ENCODE measurements around the gene SLC25A48. TPM values are rescaled to one million over a fixed set of nuclear protein-coding genes. Genes with fewer than 3 reads are reported as not detected.

SLC25A48 gene
- total RNA-seq, 1 experiment from 2014 or later: 1.6 TPM

DNA sequence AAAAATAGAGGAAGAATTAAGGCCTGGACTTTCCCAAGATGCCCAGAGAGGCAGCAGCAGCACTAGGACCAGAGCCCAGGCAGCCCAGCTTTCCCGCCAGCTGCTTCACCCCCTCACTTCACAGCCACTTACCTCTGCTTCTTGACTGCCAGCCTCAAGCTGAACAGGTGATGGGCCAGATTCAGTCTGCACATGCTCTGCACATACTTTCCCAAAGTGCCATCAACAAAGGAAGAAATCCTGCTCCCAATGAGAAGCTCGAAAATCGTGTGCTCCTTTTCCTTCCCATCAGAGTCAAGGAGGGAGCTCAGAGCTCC, 4.1 kb upstream of the SLC25A48 start:
- TF ChIP-seq, protein P1, sequence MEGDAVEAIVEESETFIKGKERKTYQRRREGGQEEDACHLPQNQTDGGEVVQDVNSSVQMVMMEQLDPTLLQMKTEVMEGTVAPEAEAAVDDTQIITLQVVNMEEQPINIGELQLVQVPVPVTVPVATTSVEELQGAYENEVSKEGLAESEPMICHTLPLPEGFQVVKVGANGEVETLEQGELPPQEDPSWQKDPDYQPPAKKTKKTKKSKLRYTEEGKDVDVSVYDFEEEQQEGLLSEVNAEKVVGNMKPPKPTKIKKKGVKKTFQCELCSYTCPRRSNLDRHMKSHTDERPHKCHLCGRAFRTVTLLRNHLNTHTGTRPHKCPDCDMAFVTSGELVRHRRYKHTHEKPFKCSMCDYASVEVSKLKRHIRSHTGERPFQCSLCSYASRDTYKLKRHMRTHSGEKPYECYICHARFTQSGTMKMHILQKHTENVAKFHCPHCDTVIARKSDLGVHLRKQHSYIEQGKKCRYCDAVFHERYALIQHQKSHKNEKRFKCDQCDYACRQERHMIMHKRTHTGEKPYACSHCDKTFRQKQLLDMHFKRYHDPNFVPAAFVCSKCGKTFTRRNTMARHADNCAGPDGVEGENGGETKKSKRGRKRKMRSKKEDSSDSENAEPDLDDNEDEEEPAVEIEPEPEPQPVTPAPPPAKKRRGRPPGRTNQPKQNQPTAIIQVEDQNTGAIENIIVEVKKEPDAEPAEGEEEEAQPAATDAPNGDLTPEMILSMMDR (IDR thresholded peaks at IDR 0.05; ENCODE audit: insufficient read depth in 1 of 2, low read depth in 1 of 2, low read length in 1 of 2, severe bottlenecking in 1 of 2, unreplicated experiment in 1 of 2): no peak
- Mint-ChIP-seq H3K27me3 (ENCODE audit: insufficient read depth, unreplicated experiment) (peaks cover 39% of the 10 kb centered on the region), H3K9me3 (ENCODE audit: unreplicated experiment) (no peaks in the 10 kb centered on the region), H3K4me1 (ENCODE audit: low read depth, unreplicated experiment) (peaks cover 7% of the 10 kb centered on the region), H3K4me3 (ENCODE audit: unreplicated experiment) (no peak overlapping the region), H3K36me3 (ENCODE audit: insufficient read depth, unreplicated experiment) (no peaks in the 10 kb centered on the region), H3K27ac (ENCODE audit: unreplicated experiment) (no peak overlapping the region)
- CTCF ChIA-PET: interaction anchor here (0.6 to 2.3 kb wide), 11 partner anchors 9 to 368 kb away, joined by 3 to 28 read pairs (median 5); no protein-coding TSS in a partner anchor
- POLR2A ChIA-PET: no interaction called here
- intact Hi-C loops (cut with micrococcal nuclease; ENCODE audit: unreplicated experiment): loop anchor here (1.0 to 2.0 kb wide), 5 partner anchors 101 to 368 kb away; no protein-coding TSS in a partner anchor
- Histone ChIP-seq H3K36me3 (ENCODE audit: control insufficient read depth, insufficient read depth, low read length) (no peaks in the 10 kb centered on the region), H3K27me3 (replicated peaks; ENCODE audit: control insufficient read depth, insufficient read depth, low read length) (peaks cover 5% of the 10 kb centered on the region; the same call in 1 of the 2 replicates), H3K9me3 (no peaks in the 10 kb centered on the region), H3K4me3 (ENCODE audit: low read depth, low read length) (no peak overlapping the region), H3K4me1 (no peaks in the 10 kb centered on the region)
- no peak for DNase-seq
- no TSS peak for BruUV-seq (replicated peaks)

DNA sequence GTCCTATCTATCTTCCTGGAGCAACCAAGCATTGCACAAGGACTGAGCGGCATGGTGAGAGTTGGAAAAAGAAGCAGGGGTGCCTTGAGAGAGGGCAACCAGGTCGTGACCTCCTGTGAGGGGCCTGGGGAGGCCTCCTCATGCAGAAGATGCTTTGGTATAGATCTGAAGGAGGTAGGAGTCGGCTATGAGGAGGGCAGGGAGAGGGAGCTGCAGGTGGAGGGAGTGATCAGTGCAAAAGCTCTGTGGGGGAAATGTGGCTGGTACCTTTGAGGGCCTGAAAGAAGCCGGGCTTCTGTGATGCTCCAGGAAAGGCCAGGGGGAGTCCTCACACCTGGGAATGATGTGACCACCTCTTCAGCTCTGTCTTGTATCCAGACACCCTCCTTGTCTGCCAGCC, 3.6 kb upstream of the SLC25A48 start:
- H3K27me3 ChIP-seq (replicated peaks; ENCODE audit: control insufficient read depth, insufficient read depth, low read length): peaks cover 5% of the 10 kb centered on the region; the same call in 1 of the 2 replicates

DNA sequence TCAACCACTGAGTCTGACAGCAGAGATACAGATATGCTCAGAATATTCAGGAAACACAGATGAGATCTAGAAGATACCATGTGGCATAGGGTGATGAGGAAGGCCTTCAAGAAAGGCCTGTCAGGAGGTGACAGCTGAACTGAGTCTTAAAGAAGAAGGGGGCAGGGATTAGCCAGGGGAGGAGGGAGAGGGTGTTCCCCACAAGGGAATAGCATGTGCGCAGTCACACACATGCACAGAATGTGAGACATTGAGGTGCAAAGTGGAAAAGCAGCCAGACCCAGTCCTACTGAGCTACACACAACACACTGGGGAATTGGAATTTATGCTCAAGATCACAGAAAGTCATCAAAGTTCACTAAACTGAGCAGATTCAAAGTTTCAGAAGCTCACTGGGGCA, 3.0 kb upstream of the SLC25A48 start:
- Histone ChIP-seq H3K36me3 (ENCODE audit: control insufficient read depth, insufficient read depth, low read length) (no peaks in the 10 kb centered on the region), H3K27me3 (replicated peaks; ENCODE audit: control insufficient read depth, insufficient read depth, low read length) (peaks cover 5% of the 10 kb centered on the region; the same call in 1 of the 2 replicates), H3K4me3 (ENCODE audit: low read depth, low read length) (no peak overlapping the region), H3K9me3 (0 out of 2 replicates have a peak, but pooled peaks cover 2% of the 10 kb centered on the region), H3K4me1 (no peaks in the 10 kb centered on the region)
- no peak for DNase-seq
- POLR2A ChIA-PET: no interaction called here
- Mint-ChIP-seq H3K27me3 (ENCODE audit: insufficient read depth, unreplicated experiment) (peaks cover 40% of the 10 kb centered on the region), H3K9me3 (ENCODE audit: unreplicated experiment) (no peaks in the 10 kb centered on the region), H3K36me3 (ENCODE audit: insufficient read depth, unreplicated experiment) (no peaks in the 10 kb centered on the region), H3K27ac (ENCODE audit: unreplicated experiment) (no peak overlapping the region), H3K4me3 (ENCODE audit: unreplicated experiment) (no peak overlapping the region), H3K4me1 (ENCODE audit: low read depth, unreplicated experiment) (peaks cover 7% of the 10 kb centered on the region)
- CTCF ChIA-PET: interaction anchor here (1.1 to 2.3 kb wide), 5 partner anchors 265 to 375 kb away, joined by 3 to 28 read pairs (median 10); no protein-coding TSS in a partner anchor
- BruUV-seq (replicated peaks): no TSS peak
- TF ChIP-seq, protein P1 (IDR thresholded peaks at IDR 0.05; ENCODE audit: insufficient read depth in 1 of 2, low read depth in 1 of 2, low read length in 1 of 2, severe bottlenecking in 1 of 2, unreplicated experiment in 1 of 2): no peak
- intact Hi-C loops (cut with micrococcal nuclease; ENCODE audit: unreplicated experiment): loop anchor here (2.0 kb wide), 1 partner anchor 279 kb away; no protein-coding TSS in a partner anchor

More for the DNA sequence above, 3.6 kb upstream of the SLC25A48 start:
- Histone ChIP-seq H3K9me3 (no peaks in the 10 kb centered on the region), H3K4me3 (ENCODE audit: low read depth, low read length) (no peak overlapping the region), H3K4me1 (no peaks in the 10 kb centered on the region), H3K36me3 (ENCODE audit: control insufficient read depth, insufficient read depth, low read length) (no peaks in the 10 kb centered on the region)
- ChIA-PET POLR2A (no interaction called here), CTCF (interaction anchor here (0.6 to 2.3 kb wide), 10 partner anchors 52 to 375 kb away, joined by 3 to 28 read pairs (median 5); no protein-coding TSS in a partner anchor)
- TF ChIP-seq, protein P1 (IDR thresholded peaks at IDR 0.05; ENCODE audit: insufficient read depth in 1 of 2, low read depth in 1 of 2, low read length in 1 of 2, severe bottlenecking in 1 of 2, unreplicated experiment in 1 of 2): no peak
- Mint-ChIP-seq H3K27me3 (ENCODE audit: insufficient read depth, unreplicated experiment) (peaks cover 39% of the 10 kb centered on the region), H3K9me3 (ENCODE audit: unreplicated experiment) (no peaks in the 10 kb centered on the region), H3K4me3 (ENCODE audit: unreplicated experiment) (no peak overlapping the region), H3K27ac (ENCODE audit: unreplicated experiment) (no peak overlapping the region), H3K4me1 (ENCODE audit: low read depth, unreplicated experiment) (peaks cover 7% of the 10 kb centered on the region), H3K36me3 (ENCODE audit: insufficient read depth, unreplicated experiment) (no peaks in the 10 kb centered on the region)
- DNase-seq: no peak
- BruUV-seq (replicated peaks): no TSS peak
- intact Hi-C loops (cut with micrococcal nuclease; ENCODE audit: unreplicated experiment): loop anchor here (1.0 to 2.0 kb wide), 5 partner anchors 102 to 369 kb away; no protein-coding TSS in a partner anchor
